Measurements from ENCODE around the gene MIDN.

GRCh38 chr19:1273263-1274041 is 25.1 kb downstream of the MIDN start:
- no peak for TF ChIP-seq CTCF (IDR thresholded peaks at IDR 0.05; ENCODE audit: low read length)
- TF ChIP-seq EZH2 (IDR thresholded peaks at IDR 0.05; ENCODE audit: borderline replicate concordance, low read length), result no peak
